D721Med (cell line): Measurements from ENCODE around the gene CCDC9.
"Not testable (repeated sequence)": the region's sequence is repeated elsewhere in the genome, so short reads cannot be mapped to it uniquely, and the experiment has no call there.

Source experiments
- DNase-seq: peaks from one replicate; pipeline ENCODE4 v3.0.0; 2011; ENCODE audit warnings: low spot score; ENCODE audit not compliant: insufficient read length
- FAIRE-seq: peaks from 2 replicates; lab custom pipeline; 2011; peaks lifted over from hg19 to GRCh38; lab: Jason Lieb, UNC
- CTCF ChIP-seq: IDR thresholded peaks from 2 replicates; pipeline ENCODE4 v1.5.1; 2012; ENCODE audit warnings: mild to moderate bottlenecking, control low read depth; ENCODE audit not compliant: insufficient read depth; ENCODE audit errors: missing control alignments

CCDC9 gene

DNA sequence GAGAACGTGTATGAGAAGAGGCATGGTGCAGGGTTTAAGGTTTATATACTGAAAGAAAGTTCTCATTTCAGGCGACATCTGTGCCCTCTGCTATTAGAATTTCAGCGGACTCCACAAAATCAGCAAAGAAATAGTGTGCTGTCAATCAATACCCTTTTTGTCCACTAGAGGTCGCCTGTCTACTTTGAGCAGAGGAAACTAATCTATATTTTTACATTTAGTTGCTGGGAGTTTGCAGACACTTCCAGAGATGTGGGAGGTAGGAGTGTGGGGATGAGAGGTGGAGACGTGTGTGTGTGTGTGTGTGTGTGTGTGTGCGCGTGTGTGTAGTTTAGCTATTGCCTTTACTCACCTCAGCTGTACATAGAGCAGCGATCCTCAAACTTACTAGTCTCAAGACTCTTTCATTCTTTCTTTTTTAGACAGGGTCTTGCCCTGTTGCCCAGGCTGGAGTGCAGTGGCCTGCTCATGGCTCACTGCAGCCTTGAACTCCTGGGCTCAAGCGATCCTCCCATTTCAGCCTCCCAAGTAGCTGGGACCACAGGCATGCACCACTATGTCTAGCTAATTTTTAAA is 28.1 kb downstream of the CCDC9 start:
- DNase-seq (no peak), FAIRE-seq (no peak)
- peak; percentile 84 for TF ChIP-seq CTCF

- FAIRE-seq (no peak), DNase-seq (peak; percentile 75)
- peak; percentile 66 for TF ChIP-seq CTCF
Observed at GRCh38 chr19:47296036-47296435, 39.7 kb downstream of the CCDC9 start.

GRCh38 chr19:47300867-47301266 is 44.5 kb downstream of the CCDC9 start:
- FAIRE-seq, DNase-seq: not testable (repeated sequence)

DNA sequence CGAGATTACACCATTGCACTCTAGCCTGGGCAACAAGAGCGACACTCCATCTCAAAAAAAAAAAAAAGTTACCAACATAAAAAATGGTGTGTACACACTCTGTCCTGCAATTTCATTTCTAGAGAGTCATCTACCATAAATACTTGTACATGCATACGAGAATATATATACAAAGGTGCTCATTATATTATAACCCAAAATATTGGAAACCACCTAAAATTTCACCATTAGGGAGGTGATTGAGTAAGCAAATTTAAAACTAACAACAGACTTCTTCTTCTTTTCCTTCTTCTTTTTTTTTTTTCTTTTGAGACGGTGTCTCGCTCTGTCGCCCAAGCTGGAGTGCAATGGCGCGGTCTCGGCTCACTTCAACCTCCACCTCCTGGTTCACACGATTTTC is 45.9 kb downstream of the CCDC9 start:
- no peak for FAIRE-seq
- DNase-seq, result no peak
- TF ChIP-seq CTCF, result no peak

GRCh38 chr19:47303966-47304365 is 47.6 kb downstream of the CCDC9 start:
- DNase-seq, result no peak
- no peak for TF ChIP-seq CTCF
- no peak for FAIRE-seq

DNA sequence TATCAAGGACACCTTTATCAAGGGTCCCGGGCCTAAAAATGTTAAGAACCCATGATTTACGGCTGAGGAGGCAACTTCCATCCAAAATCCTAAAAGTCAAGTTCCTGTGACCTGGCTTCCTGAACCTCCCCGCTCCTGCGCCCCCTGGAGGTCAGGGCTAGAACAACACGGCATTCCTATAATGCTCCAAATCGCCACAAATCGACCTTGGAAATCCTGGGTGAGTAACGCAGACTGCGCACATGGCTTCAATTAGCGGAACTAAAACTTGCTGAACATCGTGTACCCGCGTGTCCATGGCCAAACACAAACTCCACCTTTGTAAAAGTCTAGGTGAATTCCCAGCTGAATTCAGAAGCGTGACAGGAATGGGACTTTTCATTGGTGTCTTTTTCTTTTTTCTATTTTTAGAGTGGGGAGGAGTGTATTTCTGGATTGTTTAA is 49.0 kb downstream of the CCDC9 start:
- FAIRE-seq (no peak), DNase-seq (peak; percentile 63)
- TF ChIP-seq CTCF, result peak; percentile 91

DNA sequence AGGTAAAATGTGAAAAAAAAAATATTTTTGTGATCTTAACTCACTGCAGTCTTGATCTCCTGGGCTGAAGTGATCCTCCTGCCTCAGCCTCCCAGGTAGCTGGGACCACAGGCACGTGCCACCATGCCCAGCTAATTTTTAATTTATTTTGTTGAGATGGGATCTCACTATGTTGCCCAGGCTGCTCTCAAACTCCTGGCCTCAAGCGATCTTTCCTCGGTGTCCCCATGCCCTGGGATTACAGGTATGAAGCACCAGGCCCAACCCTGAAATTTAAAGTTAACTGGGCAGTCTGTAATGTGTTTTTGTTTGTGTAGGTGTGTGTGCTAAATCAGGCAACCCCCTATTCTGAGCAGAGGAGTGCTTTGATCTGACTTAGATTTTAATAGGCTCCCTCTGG is 50.0 kb downstream of the CCDC9 start:
- DNase-seq, result no peak
- no peak for FAIRE-seq
- TF ChIP-seq CTCF, result no peak

- DNase-seq (no peak), FAIRE-seq (no peak)
- no peak for TF ChIP-seq CTCF
Observed at GRCh38 chr19:47309038-47309437, 52.7 kb downstream of the CCDC9 start.
